ENCODE data around the gene CORO7.

Gene CORO7

GRCh38 chr16:4426722-4427372, 10.5 kb upstream of the CORO7 start:
- TF ChIP-seq CTCF (IDR thresholded peaks at IDR 0.05; ENCODE audit: low read depth, low read length) = no peak
- H3K4me3 ChIP-seq (replicated peaks in 1 of 2; ENCODE audit: low read depth in 2 of 2, low read length in 2 of 2) = peak overlapping the region; percentile 78 to 93

GRCh38 chr16:4426021-4426684, 9.8 kb upstream of the CORO7 start:
- TF ChIP-seq CTCF (IDR thresholded peaks at IDR 0.05; ENCODE audit: low read depth, low read length) = no peak
- peak overlapping the region; percentile 78 to 93 for H3K4me3 ChIP-seq (replicated peaks in 1 of 2; ENCODE audit: low read depth in 2 of 2, low read length in 2 of 2)
- no peak for DNase-seq (ENCODE audit: low read depth in 2 of 2)

More at GRCh38 chr16:4426722-4427372, 10.5 kb upstream of the CORO7 start:
- DNase-seq (ENCODE audit: low read depth in 2 of 2) = no peak

- H3K4me3 ChIP-seq (replicated peaks in 1 of 2; ENCODE audit: low read depth in 2 of 2, low read length in 2 of 2) = peak within 1 kb of the TSS; percentile 78 to 93
- DNase-seq (ENCODE audit: low read depth in 2 of 2) = peak; percentile 96 to 98
- TF ChIP-seq CTCF (IDR thresholded peaks at IDR 0.05; ENCODE audit: low read depth, low read length) = no peak
Measured at GRCh38 chr16:4425378-4426020, 9.1 kb upstream of the CORO7 start, which contains the start of gene DNAJA3. Gene DNAJA3 (plus strand): TSS chr16:4425868. CDS start chr16:4425882, 14 bp downstream.

GRCh38 chr16:4420505-4421105, 4.2 kb upstream of the CORO7 start:
- no peak overlapping the region for H3K4me3 ChIP-seq (replicated peaks in 1 of 2; ENCODE audit: low read depth in 2 of 2, low read length in 2 of 2)
- no peak for TF ChIP-seq CTCF (IDR thresholded peaks at IDR 0.05; ENCODE audit: low read depth, low read length)
- no peak for DNase-seq (ENCODE audit: low read depth in 2 of 2)

GRCh38 chr16:4419402-4419959, 3.1 kb upstream of the CORO7 start:
- no peak overlapping the region for H3K4me3 ChIP-seq (replicated peaks in 1 of 2; ENCODE audit: low read depth in 2 of 2, low read length in 2 of 2)
- DNase-seq (ENCODE audit: low read depth in 2 of 2) = no peak
- no peak for TF ChIP-seq CTCF (IDR thresholded peaks at IDR 0.05; ENCODE audit: low read depth, low read length)

GRCh38 chr16:4415538-4416199, 727 bp downstream of the CORO7 start:
- H3K4me3 ChIP-seq (replicated peaks in 1 of 2; ENCODE audit: low read depth in 2 of 2, low read length in 2 of 2) = peak overlapping the region; percentile 66 to 68
- peak; percentile 3 for TF ChIP-seq CTCF (IDR thresholded peaks at IDR 0.05; ENCODE audit: low read depth, low read length)
- peak in 1 of 2 donors; percentile 30 for DNase-seq (ENCODE audit: low read depth in 2 of 2)

All from cardiac fibroblast (primary cell).